Endothelial cell of umbilical vein (primary cell): ENCODE measurements around the gene CCDC81.

Experiments used
- CTCF ChIP-seq, 2 donors: IDR thresholded peaks; 1 replicate in 1 of 2; 2 replicates in 1 of 2; pipeline ENCODE4 v1.5.1; 2011; ENCODE audit warnings: low read length in 2 of 2, mild to moderate bottlenecking in 2 of 2, moderate library complexity in 2 of 2, control low read depth in 1 of 2, inconsistent platforms in 1 of 2, low read depth in 1 of 2; ENCODE audit not compliant: insufficient read depth in 1 of 2; ENCODE audit errors: extremely low read depth in 1 of 2
- EZH2 ChIP-seq: IDR thresholded peaks from 2 replicates; pipeline ENCODE4 v1.6.1; 2012; ENCODE audit warnings: borderline replicate concordance, low read depth, mild to moderate bottlenecking, moderate library complexity, low read length, inconsistent platforms; ENCODE audit not compliant: severe bottlenecking
- MYC ChIP-seq: IDR thresholded peaks from one replicate; pipeline ENCODE4 v1.6.1; 2011; ENCODE audit warnings: mild to moderate bottlenecking, low read depth, low read length
- POLR2A ChIP-seq: IDR thresholded peaks from 2 replicates; pipeline ENCODE4 v1.6.1; 2012; ENCODE audit warnings: low read depth, mild to moderate bottlenecking, control low read depth, low read length
- POLR2AphosphoS5 ChIP-seq: IDR thresholded peaks from 2 replicates; pipeline ENCODE4 v1.6.1; 2012; ENCODE audit warnings: low read depth, mild to moderate bottlenecking, control low read depth, low read length, moderate library complexity; ENCODE audit not compliant: insufficient read depth
- TF ChIP-seq, protein P1 (sequence below): IDR thresholded peaks from 2 replicates; pipeline ENCODE4 v1.6.1; 2011; ENCODE audit not compliant: insufficient read depth, insufficient read length

- TF ChIP-seq POLR2A (no peak), POLR2AphosphoS5 (no peak), EZH2 (no peak), CTCF (IDR thresholded peaks at IDR 0.05; ENCODE audit: extremely low read depth in 1 of 2, insufficient read depth in 1 of 2, low read depth in 1 of 2, low read length in 2 of 2) (no peak), MYC (no peak)
- TF ChIP-seq, protein P1, sequence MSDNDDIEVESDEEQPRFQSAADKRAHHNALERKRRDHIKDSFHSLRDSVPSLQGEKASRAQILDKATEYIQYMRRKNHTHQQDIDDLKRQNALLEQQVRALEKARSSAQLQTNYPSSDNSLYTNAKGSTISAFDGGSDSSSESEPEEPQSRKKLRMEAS: no peak
Measured at GRCh38 chr11:86372041-86372440, 2.6 kb upstream of the CCDC81 start.
